GM19397 (cell line): ENCODE measurements around the gene GTF3A.

Source experiments
- ATAC-seq: cut with Tn5 transposase; IDR thresholded peaks from one replicate; pipeline ENCODE4 v1.9.1; 2021; ENCODE audit warnings: mild to moderate bottlenecking, moderate library complexity; ENCODE audit not compliant: unreplicated experiment

GTF3A gene

GRCh38 chr13:27404680-27405079 lies 19.7 kb upstream of the GTF3A start:
- ATAC-seq = no peak

- ATAC-seq = no peak
Observed at GRCh38 chr13:27405546-27406134, 18.8 kb upstream of the GTF3A start.

- no peak for ATAC-seq
Observed at GRCh38 chr13:27406178-27406939, 18.1 kb upstream of the GTF3A start.

GRCh38 chr13:27408074-27408473 lies 16.3 kb upstream of the GTF3A start:
- no peak for ATAC-seq

- no peak for ATAC-seq
Observed at GRCh38 chr13:27409013-27409412, 15.4 kb upstream of the GTF3A start.

- ATAC-seq = no peak
Observed at GRCh38 chr13:27411341-27411740, 13.1 kb upstream of the GTF3A start.

- ATAC-seq = no peak
Observed at GRCh38 chr13:27415116-27415515, 9.3 kb upstream of the GTF3A start.

GRCh38 chr13:27419328-27419727 lies 5.1 kb upstream of the GTF3A start:
- ATAC-seq = no peak

- ATAC-seq = no peak
Observed at GRCh38 chr13:27421101-27421871, 3.1 kb upstream of the GTF3A start.

GRCh38 chr13:27423333-27423732 lies 1.1 kb upstream of the GTF3A start:
- no peak for ATAC-seq

- ATAC-seq = no peak
Observed at GRCh38 chr13:27425158-27425917, 919 bp downstream of the GTF3A start.

- ATAC-seq = peak; percentile 53
Observed at GRCh38 chr13:27425918-27426630, 1.7 kb downstream of the GTF3A start.

- ATAC-seq = no peak
Observed at GRCh38 chr13:27427641-27428040, 3.2 kb downstream of the GTF3A start.

GRCh38 chr13:27428160-27428559 lies 3.7 kb downstream of the GTF3A start:
- ATAC-seq = no peak

- no peak for ATAC-seq
Observed at GRCh38 chr13:27432180-27432579, 7.8 kb downstream of the GTF3A start.

GRCh38 chr13:27432611-27433210 lies 8.3 kb downstream of the GTF3A start:
- ATAC-seq = no peak

- no peak for ATAC-seq
Observed at GRCh38 chr13:27437126-27437525, 12.7 kb downstream of the GTF3A start.

- ATAC-seq = no peak
Observed at GRCh38 chr13:27440408-27440807, 16.0 kb downstream of the GTF3A start.

- no peak for ATAC-seq
Observed at GRCh38 chr13:27442071-27442647, 17.7 kb downstream of the GTF3A start.

GRCh38 chr13:27442797-27443196 lies 18.4 kb downstream of the GTF3A start:
- ATAC-seq = no peak
